GM12878 (cell line): ENCODE measurements around the gene PTCD3. TPM values are rescaled to one million over a fixed set of nuclear protein-coding genes. Genes with fewer than 3 reads are reported as not detected.

Source experiments
- ATAC-seq: fragments of 200-7000 bp; cut with Tn5 transposase; 3 replicates; pipeline ENCODE4 v1.9.1; 2020; ENCODE audit warnings: mild to moderate bottlenecking, moderate library complexity
- BruUV-seq: library from RNA; stranded (reverse); fragments of 400-500 nt; replicated peaks from 2 replicates; lab custom pipeline; 2021; lab: Mats Ljungman, UMichigan
- CTCF ChIA-PET: fragments of 300-600 bp; sonication (Branson Sonifier 250); formaldehyde crosslinking; extraction: SDS; loops from one replicate; lab custom pipeline; 2021; ENCODE audit warnings: inconsistent platforms; lab: Yijun Ruan, JAX
- POLR2A ChIA-PET: fragments of 350-600 bp; formaldehyde crosslinking; extraction: SDS; loops from one replicate; lab custom pipeline; 2021; ENCODE audit warnings: inconsistent platforms; lab: Charles Lee
- RAD21 ChIA-PET: fragments of 300-600 bp; sonication (Branson Sonifier 250); formaldehyde crosslinking; loops from one replicate; lab custom pipeline; 2023; ENCODE audit warnings: antibody characterized with exemption; ENCODE audit not compliant: unreplicated experiment; lab: Charles Lee
- SMC1A ChIA-PET: fragments of 300-600 bp; sonication (Branson Sonifier 250); formaldehyde crosslinking; loops from one replicate; lab custom pipeline; 2023; ENCODE audit not compliant: unreplicated experiment, uncharacterized antibody; lab: Charles Lee
- DNase-seq: peaks from one replicate; pipeline ENCODE4 v3.0.0-alpha.2; 2011; ENCODE audit warnings: low read depth, low spot score
- FAIRE-seq: peaks from 3 replicates; lab custom pipeline; 2011; peaks lifted over from hg19 to GRCh38; lab: Jason Lieb, UNC
- H2AFZ ChIP-seq: 2 replicates; pipeline ENCODE4 v1.6.0; 2011; ENCODE audit warnings: low read depth, low read length, control low read depth; ENCODE audit not compliant: control insufficient read depth
- H3K27ac ChIP-seq: 2 replicates; pipeline ENCODE4 v1.5.1; 2011; ENCODE audit warnings: control low read depth; ENCODE audit not compliant: control insufficient read depth, insufficient read depth
- H3K27me3 ChIP-seq, 2 experiments: replicated peaks in 1 of 2; 2 replicates each; pipeline versions ENCODE4 v1.6.0 to v1.6.1; 2011; ENCODE audit warnings: low read length in 1 of 2; ENCODE audit not compliant: control insufficient read depth in 2 of 2, insufficient read depth in 2 of 2
- H3K36me3 ChIP-seq, 2 experiments: 2 replicates each; pipeline ENCODE4 v1.5.1; 2011; ENCODE audit warnings: low read length in 1 of 2; ENCODE audit not compliant: control insufficient read depth in 2 of 2, insufficient read depth in 2 of 2
- H3K4me1 ChIP-seq: 2 replicates; pipeline ENCODE4 v1.6.1; 2011; ENCODE audit warnings: mild to moderate bottlenecking, low read length, moderate library complexity, mixed read lengths; ENCODE audit not compliant: control insufficient read depth, insufficient read depth
- H3K4me2 ChIP-seq: 2 replicates; pipeline ENCODE4 v1.6.0; 2011; ENCODE audit warnings: control low read depth; ENCODE audit not compliant: control insufficient read depth, insufficient read depth
- H3K4me3 ChIP-seq: fragments of 200-600 bp; sonication (generic); 2 replicates; pipeline ENCODE4 v1.5.1; 2016
- H3K79me2 ChIP-seq: 2 replicates; pipeline ENCODE4 v1.6.0; 2011; ENCODE audit warnings: low read length; ENCODE audit not compliant: control insufficient read depth, insufficient read depth
- H3K9ac ChIP-seq: 2 replicates; pipeline ENCODE4 v1.8.0; 2011; ENCODE audit warnings: low read length, control low read depth, mixed read lengths; ENCODE audit not compliant: control insufficient read depth, insufficient read depth
- H3K9me3 ChIP-seq: replicated peaks from 3 replicates; pipeline ENCODE4 v1.5.1; 2011; ENCODE audit warnings: mild to moderate bottlenecking, low read length; ENCODE audit not compliant: control insufficient read depth, insufficient read depth
- H4K20me1 ChIP-seq: 2 replicates; pipeline ENCODE4 v1.6.0; 2011; ENCODE audit not compliant: control insufficient read depth, insufficient read depth
- BCL11A ChIP-seq: IDR thresholded peaks from 2 replicates; pipeline ENCODE4 v1.6.1; 2011; ENCODE audit warnings: low read depth, low read length
- CHD4 ChIP-seq: fragments of 200-600 bp; sonication (generic); IDR thresholded peaks from 2 replicates; pipeline ENCODE4 v1.6.1; 2016; ENCODE audit warnings: mild to moderate bottlenecking
- CREB1 ChIP-seq: IDR thresholded peaks from 2 replicates; pipeline ENCODE4 v1.6.1; 2012; ENCODE audit warnings: low read depth, mild to moderate bottlenecking, inconsistent platforms
- GABPA ChIP-seq: IDR thresholded peaks from 2 replicates; pipeline ENCODE4 v1.6.1; 2014; ENCODE audit warnings: antibody characterized with exemption, low read depth, mild to moderate bottlenecking, inconsistent platforms
- MTA2 ChIP-seq: fragments of 450-650 bp; IDR thresholded peaks from 2 replicates; pipeline ENCODE4 v1.6.1; 2016; ENCODE audit warnings: low read depth, mild to moderate bottlenecking, moderate library complexity
- PAX5 ChIP-seq: IDR thresholded peaks from 2 replicates; pipeline ENCODE4 v1.6.1; 2011; ENCODE audit warnings: low read depth, low read length, borderline replicate concordance
- SRF ChIP-seq, 2 experiments: IDR thresholded peaks; 2 replicates each; pipeline ENCODE4 v1.6.1; 2011; ENCODE audit warnings: low read depth in 2 of 2, low read length in 2 of 2, mild to moderate bottlenecking in 1 of 2, moderate library complexity in 1 of 2
- TCF12 ChIP-seq: IDR thresholded peaks from 2 replicates; pipeline ENCODE4 v1.6.1; 2011; ENCODE audit warnings: low read depth, mild to moderate bottlenecking, low read length
- TCF7 ChIP-seq: IDR thresholded peaks from 2 replicates; pipeline ENCODE4 v1.6.1; 2014; ENCODE audit warnings: antibody characterized with exemption, borderline replicate concordance
- WGBS: methylation state at CpG from one replicate; pipeline ENCODE4 v1.1.6; 2016; ENCODE audit warnings: low lambda C conversion rate; ENCODE audit not compliant: insufficient replicate concordance, insufficient coverage; ENCODE audit errors: missing lambda C conversion rate; 5-methylcytosine and 5-hydroxymethylcytosine counted together
- in situ Hi-C: fragments of 300-500 bp; cut with MboI; formaldehyde crosslinking; loops from 9 replicates; pipeline ENCODE4 v1.14.3; 2018; ENCODE audit warnings: mixed read lengths
- intact Hi-C: fragments of 100-400 bp; cut with micrococcal nuclease; formaldehyde crosslinking; loops from one replicate; pipeline ENCODE4 v1.14.2; 2022; ENCODE audit not compliant: unreplicated experiment
- polyA plus RNA-seq, 11 experiments: library from polyadenylated mRNA; depleted of rRNA in 4 of 11; unstranded in 6 of 11; stranded (reverse) in 5 of 11; fragments of >200 nt; fragmentation: Nextera tagmentation in 4 of 11; fragmentation: Illumina TruSeq in 1 of 11; extraction: Ambion mirVana in 4 of 11; extraction: Trizol in 1 of 11; gene quantifications; 1 replicate in 1 of 11; 2 replicates in 10 of 11; pipeline versions ENCODE4 v1.2.1 to v1.2.3, GENCODE V29; 2011 to 2016; ENCODE audit warnings: inconsistent platforms in 2 of 11, missing spikeins in 2 of 11, low read depth in 1 of 11
- small RNA-seq: library from RNA; depleted of rRNA; stranded (forward); fragments of <200 nt; gene quantifications from one replicate; pipeline ENCODE3, GENCODE V24; 2014
- total RNA-seq, 4 experiments: library from RNA; depleted of rRNA in 3 of 4; stranded (reverse); fragments of >200 nt in 3 of 4; fragmentation: Illumina TruSeq in 1 of 4; extraction: Trizol in 1 of 4; gene quantifications; 2 replicates each; pipeline versions ENCODE4 v1.2.1 to v1.2.3, GENCODE V29; 2013 to 2021
- TF ChIP-seq, protein P1 (sequence below): fragments of 450-650 bp; IDR thresholded peaks from 2 replicates; pipeline ENCODE4 v1.6.1; 2017; ENCODE audit warnings: low read depth, mild to moderate bottlenecking, moderate library complexity

PTCD3 gene
- total and polyA plus RNA-seq, 10 of the 15 experiments (the other 5 are each of a cell fraction or from before 2014, with no cell fraction given) = 44.7 to 177 (median 127) TPM

DNA sequence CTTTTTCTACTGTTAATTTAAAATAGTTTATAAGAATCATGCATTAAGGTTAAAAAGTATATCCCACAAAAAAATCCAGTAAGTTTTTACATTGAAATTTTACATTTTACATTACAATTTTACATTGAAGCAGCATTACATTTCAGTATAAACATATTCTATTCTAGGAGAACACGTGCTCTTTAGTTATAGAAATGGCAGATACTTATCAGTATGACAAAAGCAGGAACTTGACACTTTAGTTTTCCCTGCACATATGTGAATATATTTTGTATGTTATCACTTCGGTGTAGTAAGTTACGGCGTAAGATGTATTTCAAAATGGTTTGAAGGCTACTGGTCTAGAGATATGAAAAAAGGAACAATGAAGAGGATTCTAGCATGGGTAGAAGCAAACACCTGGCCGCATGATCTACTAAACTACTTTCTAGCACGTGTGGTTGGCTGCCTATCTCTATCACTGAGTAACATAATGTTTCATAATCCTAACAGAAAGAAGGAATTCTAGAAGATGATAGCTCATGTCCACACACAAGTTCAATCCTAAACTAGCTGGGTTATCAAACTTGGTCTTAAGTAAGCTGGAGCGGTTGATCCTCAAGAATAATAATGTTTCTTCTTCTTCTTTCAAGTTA lies 83.9 kb downstream of the PTCD3 start:
- WGBS = 81% methylated on average over 7 of the region's 7 CpGs
- FAIRE-seq (no peak), ATAC-seq (no peak), DNase-seq (no peak)
- ChIA-PET RAD21 (no interaction called here), CTCF (no interaction called here), POLR2A (no interaction called here), SMC1A (no interaction called here)
- H3K4me2 ChIP-seq = no peak overlapping the region; the same call in none of the 2 replicates
- peaks cover 26% of the 10 kb centered on the region for H3K4me1 ChIP-seq
- TF ChIP-seq TCF12 (no peak), TCF7 (no peak), BCL11A (no peak), PAX5 (no peak), CHD4 (no peak), GABPA (no peak), SRF (IDR thresholded peaks at IDR 0.05; ENCODE audit: low read depth in 2 of 2, low read length in 2 of 2) (no peak), CREB1 (no peak), MTA2 (no peak)
- TF ChIP-seq, protein P1, sequence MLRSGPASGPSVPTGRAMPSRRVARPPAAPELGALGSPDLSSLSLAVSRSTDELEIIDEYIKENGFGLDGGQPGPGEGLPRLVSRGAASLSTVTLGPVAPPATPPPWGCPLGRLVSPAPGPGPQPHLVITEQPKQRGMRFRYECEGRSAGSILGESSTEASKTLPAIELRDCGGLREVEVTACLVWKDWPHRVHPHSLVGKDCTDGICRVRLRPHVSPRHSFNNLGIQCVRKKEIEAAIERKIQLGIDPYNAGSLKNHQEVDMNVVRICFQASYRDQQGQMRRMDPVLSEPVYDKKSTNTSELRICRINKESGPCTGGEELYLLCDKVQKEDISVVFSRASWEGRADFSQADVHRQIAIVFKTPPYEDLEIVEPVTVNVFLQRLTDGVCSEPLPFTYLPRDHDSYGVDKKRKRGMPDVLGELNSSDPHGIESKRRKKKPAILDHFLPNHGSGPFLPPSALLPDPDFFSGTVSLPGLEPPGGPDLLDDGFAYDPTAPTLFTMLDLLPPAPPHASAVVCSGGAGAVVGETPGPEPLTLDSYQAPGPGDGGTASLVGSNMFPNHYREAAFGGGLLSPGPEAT = no peak
- H3K9me3 ChIP-seq = no peaks in the 10 kb centered on the region; the same call in 2 of the 3 replicates
- no peaks in the 10 kb centered on the region for H3K27me3 ChIP-seq
- in situ Hi-C loops = no loop called here
- peaks cover 0 to 3% of the 10 kb centered on the region in 2 experiments; a peak in 3 of 4 replicates for H3K36me3 ChIP-seq
- no peak overlapping the region for H2AFZ ChIP-seq
- intact Hi-C loops = no loop called here
- no peak overlapping the region for H3K9ac ChIP-seq
- peaks cover 91% of the 10 kb centered on the region for H3K79me2 ChIP-seq
- H3K4me3 ChIP-seq = 0 out of 2 replicates have a peak overlapping the region, but pooled peaks have one; percentile 8
- no peak overlapping the region for H3K27ac ChIP-seq
- no TSS peak for BruUV-seq
- no peaks in the 10 kb centered on the region for H4K20me1 ChIP-seq

Small RNAs within 50 kb of the gene (small RNA-seq; reads per million reads assigned to genes)
- gene RF00019 (not detected), gene SNORD94 (232 reads per million, percentile 99 among the genes with 10 or more reads in this experiment)

Other genes starting within 250 kb of the PTCD3 start
- 11.0 and 12.0 TPM in 2 replicates for gene ST3GAL5, start 217.2 kb upstream of the PTCD3 start, total RNA-seq (2014; rRNA removed)
- 10.7 and 12.0 TPM in 2 replicates for gene ST3GAL5, start 217.2 kb upstream of the PTCD3 start, total RNA-seq (2014; rRNA removed; fragmentation: Illumina TruSeq; extraction: Trizol)
- 9.7 and 11.4 TPM in 2 replicates for gene ST3GAL5, start 217.2 kb upstream of the PTCD3 start, total RNA-seq (2021)
- gene ST3GAL5, start 217.2 kb upstream of the PTCD3 start, polyA plus RNA-seq (2011; rRNA removed) = 60.9 and 76.3 TPM in 2 replicates
- 11.3 and 13.5 TPM in 2 replicates for gene ST3GAL5, start 217.2 kb upstream of the PTCD3 start, polyA plus RNA-seq (2014; fragmentation: Illumina TruSeq; extraction: Trizol)
- 1 to 10 TPM; 5.6 to 7.5 TPM for gene ST3GAL5, start 217.2 kb upstream of the PTCD3 start, polyA plus RNA-seq (2014; fragmentation: Nextera tagmentation; extraction: Ambion mirVana)
- gene ST3GAL5, start 217.2 kb upstream of the PTCD3 start, polyA plus RNA-seq (2014; rRNA removed) = 8.4 and 9.6 TPM in 2 replicates
- gene ST3GAL5, start 217.2 kb upstream of the PTCD3 start, polyA plus RNA-seq (2016; fragmentation: Nextera tagmentation; extraction: Ambion mirVana) = 1 to 10 TPM; 5.2 to 6.3 TPM
- gene POLR1A, start 349 bp upstream of the PTCD3 start, total RNA-seq (2014; rRNA removed) = 17.9 and 20.0 TPM in 2 replicates
- gene POLR1A, start 349 bp upstream of the PTCD3 start, total RNA-seq (2014; rRNA removed; fragmentation: Illumina TruSeq; extraction: Trizol) = 13.8 and 14.0 TPM in 2 replicates
- gene POLR1A, start 349 bp upstream of the PTCD3 start, total RNA-seq (2021) = 51.6 and 53.9 TPM in 2 replicates
- 7.5 and 13.9 TPM in 2 replicates for gene POLR1A, start 349 bp upstream of the PTCD3 start, polyA plus RNA-seq (2011; rRNA removed)
- 24.2 and 29.8 TPM in 2 replicates for gene POLR1A, start 349 bp upstream of the PTCD3 start, polyA plus RNA-seq (2014; fragmentation: Illumina TruSeq; extraction: Trizol)
- 1 to 10 TPM; 2.1 to 6.1 TPM for gene POLR1A, start 349 bp upstream of the PTCD3 start, polyA plus RNA-seq (2014; fragmentation: Nextera tagmentation; extraction: Ambion mirVana)
- gene POLR1A, start 349 bp upstream of the PTCD3 start, polyA plus RNA-seq (2014; rRNA removed) = 15.5 and 17.0 TPM in 2 replicates
- gene POLR1A, start 349 bp upstream of the PTCD3 start, polyA plus RNA-seq (2016; fragmentation: Nextera tagmentation; extraction: Ambion mirVana) = 10 to 100 TPM; 23.2 to 24.0 TPM
- gene IMMT, start 89.2 kb downstream of the PTCD3 start, total RNA-seq (2014; rRNA removed) = 78.4 and 79.9 TPM in 2 replicates
- gene IMMT, start 89.2 kb downstream of the PTCD3 start, total RNA-seq (2014; rRNA removed; fragmentation: Illumina TruSeq; extraction: Trizol) = 81.4 and 88.8 TPM in 2 replicates
- 104 and 108 TPM in 2 replicates for gene IMMT, start 89.2 kb downstream of the PTCD3 start, total RNA-seq (2021)
- gene IMMT, start 89.2 kb downstream of the PTCD3 start, polyA plus RNA-seq (2011; rRNA removed) = 89.6 and 105 TPM in 2 replicates
- gene IMMT, start 89.2 kb downstream of the PTCD3 start, polyA plus RNA-seq (2014; fragmentation: Illumina TruSeq; extraction: Trizol) = 120 and 136 TPM in 2 replicates
- gene IMMT, start 89.2 kb downstream of the PTCD3 start, polyA plus RNA-seq (2014; fragmentation: Nextera tagmentation; extraction: Ambion mirVana) = 100 to 1,000 TPM in 1 of 2 experiments, 10 to 100 TPM in 1; 88.9 to 115 TPM
- gene IMMT, start 89.2 kb downstream of the PTCD3 start, polyA plus RNA-seq (2014; rRNA removed) = 73.5 and 86.5 TPM in 2 replicates
- gene IMMT, start 89.2 kb downstream of the PTCD3 start, polyA plus RNA-seq (2016; fragmentation: Nextera tagmentation; extraction: Ambion mirVana) = 100 to 1,000 TPM; 137 to 149 TPM
- 58.1 and 72.0 TPM in 2 replicates for gene MRPL35, start 93.2 kb downstream of the PTCD3 start, total RNA-seq (2014; rRNA removed)
- 109 and 115 TPM in 2 replicates for gene MRPL35, start 93.2 kb downstream of the PTCD3 start, total RNA-seq (2014; rRNA removed; fragmentation: Illumina TruSeq; extraction: Trizol)
- 64.5 and 67.7 TPM in 2 replicates for gene MRPL35, start 93.2 kb downstream of the PTCD3 start, total RNA-seq (2021)
- gene MRPL35, start 93.2 kb downstream of the PTCD3 start, polyA plus RNA-seq (2011; rRNA removed) = 135 and 153 TPM in 2 replicates
- gene MRPL35, start 93.2 kb downstream of the PTCD3 start, polyA plus RNA-seq (2014; fragmentation: Illumina TruSeq; extraction: Trizol) = 156 and 189 TPM in 2 replicates
- gene MRPL35, start 93.2 kb downstream of the PTCD3 start, polyA plus RNA-seq (2014; fragmentation: Nextera tagmentation; extraction: Ambion mirVana) = 100 to 1,000 TPM; 156 to 162 TPM
- gene MRPL35, start 93.2 kb downstream of the PTCD3 start, polyA plus RNA-seq (2014; rRNA removed) = 82.6 and 109 TPM in 2 replicates
- 100 to 1,000 TPM; 170 to 180 TPM for gene MRPL35, start 93.2 kb downstream of the PTCD3 start, polyA plus RNA-seq (2016; fragmentation: Nextera tagmentation; extraction: Ambion mirVana)
- 0.06 and 0.22 TPM in 2 replicates for gene REEP1, start 231.4 kb downstream of the PTCD3 start, total RNA-seq (2014; rRNA removed)
- gene REEP1, start 231.4 kb downstream of the PTCD3 start, total RNA-seq (2014; rRNA removed; fragmentation: Illumina TruSeq; extraction: Trizol) = 0.09 TPM in 1 of 2 replicates, not detected in the other
- 0.11 TPM in 1 of 2 replicates, not detected in the other for gene REEP1, start 231.4 kb downstream of the PTCD3 start, total RNA-seq (2021)
- gene REEP1, start 231.4 kb downstream of the PTCD3 start, polyA plus RNA-seq (2011; rRNA removed) = 0.10 TPM in 1 of 2 replicates, not detected in the other
- gene REEP1, start 231.4 kb downstream of the PTCD3 start, polyA plus RNA-seq (2014; fragmentation: Illumina TruSeq; extraction: Trizol) = 0.07 and 0.10 TPM in 2 replicates
- gene REEP1, start 231.4 kb downstream of the PTCD3 start, polyA plus RNA-seq (2014; fragmentation: Nextera tagmentation; extraction: Ambion mirVana) = under 1 TPM; 0.02 to 0.11 TPM
- gene REEP1, start 231.4 kb downstream of the PTCD3 start, polyA plus RNA-seq (2014; rRNA removed) = 0.04 and 0.09 TPM in 2 replicates
- gene REEP1, start 231.4 kb downstream of the PTCD3 start, polyA plus RNA-seq (2016; fragmentation: Nextera tagmentation; extraction: Ambion mirVana) = under 1 TPM; 0.16 to 0.30 TPM